Type B pancreatic cell (in vitro differentiated cells): Measurements from ENCODE around the gene LPA. TPM values are rescaled to one million over a fixed set of nuclear protein-coding genes. Genes with fewer than 3 reads are reported as not detected.
A peak's percentile ranks its signal among the peaks of the same experiment; 100 is the strongest.
"Not testable (repeated sequence)": the region's sequence is repeated elsewhere in the genome, so short reads cannot be mapped to it uniquely, and the experiment has no call there.

Source experiments
- DNase-seq: peaks from one replicate; pipeline ENCODE4 v3.0.0; 2021; ENCODE audit warnings: mixed read lengths; ENCODE audit not compliant: unreplicated experiment; ENCODE audit errors: extremely low spot score
- H3K27ac Mint-ChIP-seq: 2 replicates; pipeline ENCODE4 v1.8.0; 2021; ENCODE audit warnings: mild to moderate bottlenecking, mixed read lengths
- H3K27me3 Mint-ChIP-seq: 2 replicates; pipeline ENCODE4 v1.8.0; 2021; ENCODE audit warnings: mixed read lengths
- H3K36me3 Mint-ChIP-seq: 2 replicates; pipeline ENCODE4 v1.8.0; 2021; ENCODE audit warnings: mixed read lengths
- H3K4me1 Mint-ChIP-seq: one replicate; pipeline ENCODE4 v1.8.0; 2021; ENCODE audit warnings: mixed read lengths; ENCODE audit not compliant: unreplicated experiment
- H3K4me3 Mint-ChIP-seq: 2 replicates; pipeline ENCODE4 v1.8.0; 2021; ENCODE audit warnings: mild to moderate bottlenecking, mixed read lengths
- H3K9me3 Mint-ChIP-seq: 2 replicates; pipeline ENCODE4 v1.8.0; 2021; ENCODE audit warnings: mixed read lengths
- CTCF ChIP-seq: fragments of 200-600 bp; sonication (generic); conservative IDR thresholded peaks from 2 replicates; pipeline ENCODE4 v1.5.0; 2021; ENCODE audit warnings: antibody characterized with exemption, mild to moderate bottlenecking
- total RNA-seq: library from RNA; stranded (reverse); gene quantifications from 2 replicates; pipeline ENCODE4 v1.2.1, GENCODE V29; 2021; ENCODE audit warnings: low replicate concordance

The LPA gene
- total RNA-seq, 1 donor from 2014 or later = 0.56 TPM

- Mint-ChIP-seq H3K36me3 (no peaks in the 10 kb centered on the region), H3K4me1 (no peaks in the 10 kb centered on the region), H3K4me3 (peak overlapping the region; percentile 84), H3K27me3 (peaks cover 42% of the 10 kb centered on the region), H3K9me3 (no peaks in the 10 kb centered on the region), H3K27ac (no peak overlapping the region)
- TF ChIP-seq CTCF = no peak
- no peak for DNase-seq
Observed at GRCh38 chr6:160678230-160678629, 14.2 kb upstream of the LPA start.

GRCh38 chr6:160676418-160676817, 12.3 kb upstream of the LPA start:
- not testable (repeated sequence) for DNase-seq, H3K36me3 Mint-ChIP-seq, H3K4me3 Mint-ChIP-seq, H3K27ac Mint-ChIP-seq, H3K4me1 Mint-ChIP-seq, H3K9me3 Mint-ChIP-seq
- H3K27me3 Mint-ChIP-seq = peaks cover 46% of the 10 kb centered on the region

- no peaks in the 10 kb centered on the region for H3K36me3 Mint-ChIP-seq
- H3K4me1 Mint-ChIP-seq = no peaks in the 10 kb centered on the region
- DNase-seq = no peak
- TF ChIP-seq CTCF = no peak
- no peaks in the 10 kb centered on the region for H3K9me3 Mint-ChIP-seq
- peaks cover 7% of the 10 kb centered on the region for H3K27me3 Mint-ChIP-seq
- H3K27ac Mint-ChIP-seq = no peak overlapping the region
- H3K4me3 Mint-ChIP-seq = no peak overlapping the region
Observed at GRCh38 chr6:160668589-160668988, 4.5 kb upstream of the LPA start.

- peak; percentile 68 for TF ChIP-seq CTCF
Observed at GRCh38 chr6:160667639-160668481, 3.8 kb upstream of the LPA start.

GRCh38 chr6:160662842-160663241, 1.2 kb downstream of the LPA start:
- Mint-ChIP-seq H3K36me3 (no peaks in the 10 kb centered on the region), H3K27me3 (peaks cover 3% of the 10 kb centered on the region), H3K4me1 (no peaks in the 10 kb centered on the region), H3K4me3 (no peak overlapping the region), H3K9me3 (peaks cover under 1% of the 10 kb centered on the region), H3K27ac (no peak overlapping the region)
- no peak for DNase-seq
- no peak for TF ChIP-seq CTCF

More at GRCh38 chr6:160667639-160668481, 3.8 kb upstream of the LPA start:
- no peaks in the 10 kb centered on the region for H3K36me3 Mint-ChIP-seq
- no peak for DNase-seq
- H3K27ac Mint-ChIP-seq = no peak overlapping the region
- H3K27me3 Mint-ChIP-seq = peaks cover 7% of the 10 kb centered on the region
- no peak overlapping the region for H3K4me3 Mint-ChIP-seq
- no peaks in the 10 kb centered on the region for H3K4me1 Mint-ChIP-seq
- H3K9me3 Mint-ChIP-seq = no peaks in the 10 kb centered on the region

GRCh38 chr6:160662429-160662828, 1.6 kb downstream of the LPA start:
- Mint-ChIP-seq H3K4me3 (no peak overlapping the region), H3K36me3 (no peaks in the 10 kb centered on the region), H3K27me3 (peaks cover 3% of the 10 kb centered on the region), H3K9me3 (peaks cover 5% of the 10 kb centered on the region), H3K27ac (no peak overlapping the region), H3K4me1 (no peaks in the 10 kb centered on the region)
- no peak for TF ChIP-seq CTCF
- DNase-seq = no peak
